ENCODE results near the gene SLC12A8. TPM values are rescaled to one million over a fixed set of nuclear protein-coding genes. Genes with fewer than 3 reads are reported as not detected.

Gene SLC12A8
- total and polyA plus RNA-seq, 5 donors from 2014 or later: not detected

DNA sequence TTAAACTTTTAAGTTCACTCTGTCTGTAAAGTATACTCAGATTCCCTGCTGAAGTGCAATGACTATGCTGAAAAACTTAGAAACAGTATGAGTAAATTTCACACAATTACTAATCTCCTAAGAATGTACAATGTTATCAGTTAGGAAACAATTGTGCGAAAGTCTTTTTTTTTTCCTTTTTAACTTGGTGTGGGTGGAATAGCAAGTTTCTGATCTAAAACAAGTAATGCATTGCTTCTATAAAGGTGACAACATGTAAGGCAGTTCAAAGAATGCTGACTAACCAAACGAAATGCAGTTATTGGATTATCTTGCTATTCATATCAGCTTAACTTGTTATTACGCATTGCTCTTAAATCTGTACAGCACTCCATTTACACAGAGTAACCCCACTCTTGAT is 19.3 kb upstream of the SLC12A8 start:
- Histone ChIP-seq H3K27me3 (ENCODE audit: control insufficient read depth, insufficient read depth, low read length) (no peaks in the 10 kb centered on the region), H3K4me3 (ENCODE audit: low read depth, low read length) (no peak overlapping the region), H3K27ac (ENCODE audit: insufficient read depth, low read length, poor library complexity, severe bottlenecking) (no peak overlapping the region), H3K4me1 (ENCODE audit: control insufficient read depth, insufficient read depth, low read length, poor library complexity, severe bottlenecking) (no peaks in the 10 kb centered on the region), H3K9me3 (ENCODE audit: control insufficient read depth in 2 of 2, low read length in 2 of 2) (no peaks in the 10 kb centered on the region), H3K36me3 (ENCODE audit: control insufficient read depth, insufficient read depth, low read length) (peaks cover 41% of the 10 kb centered on the region)
- Mint-ChIP-seq H3K36me3 (peaks cover 41% of the 10 kb centered on the region), H3K4me1 (peaks cover 0 to 7% (median 1%) of the 10 kb centered on the region in 4 donors), H3K9me3 (peaks cover 0 to 8% (median 2%) of the 10 kb centered on the region in 7 donors), H3K4me3 (no peak overlapping the region), H3K27me3 (no peaks in the 10 kb centered on the region), H3K27ac (no peak overlapping the region)
- no peak for ATAC-seq (ENCODE audit: low read depth in 2 of 2)
- DNase-seq: no peak

DNA sequence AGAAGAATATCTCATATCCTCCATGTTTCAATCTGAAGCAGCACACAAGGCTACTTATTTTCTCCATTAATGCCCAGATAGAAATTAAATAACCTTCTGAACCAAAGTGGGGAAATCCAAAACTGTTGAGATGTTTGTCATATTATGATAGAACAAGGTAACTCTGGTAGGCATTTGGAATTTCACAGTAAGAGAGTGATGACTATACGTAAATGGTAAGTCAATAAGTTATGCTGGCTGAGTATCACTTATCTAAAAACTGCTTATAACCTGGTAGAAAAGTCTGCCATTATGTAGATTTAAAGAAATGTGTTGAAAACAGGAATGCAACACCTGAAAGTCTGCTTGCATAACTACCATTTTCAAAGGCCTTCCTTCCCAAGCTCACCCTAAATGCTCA is 17.2 kb upstream of the SLC12A8 start:
- Mint-ChIP-seq H3K27ac (no peak overlapping the region), H3K27me3 (no peaks in the 10 kb centered on the region), H3K36me3 (peaks cover 32% of the 10 kb centered on the region), H3K9me3 (no peaks in the 10 kb centered on the region), H3K4me1 (peaks cover 0 to 3% (median 1%) of the 10 kb centered on the region in 4 donors), H3K4me3 (no peak overlapping the region)
- Histone ChIP-seq H3K4me1 (ENCODE audit: control insufficient read depth, insufficient read depth, low read length, poor library complexity, severe bottlenecking) (no peaks in the 10 kb centered on the region), H3K27me3 (ENCODE audit: control insufficient read depth, insufficient read depth, low read length) (no peaks in the 10 kb centered on the region), H3K4me3 (ENCODE audit: low read depth, low read length) (no peak overlapping the region), H3K36me3 (ENCODE audit: control insufficient read depth, insufficient read depth, low read length) (peaks cover 33% of the 10 kb centered on the region), H3K9me3 (ENCODE audit: control insufficient read depth in 2 of 2, low read length in 2 of 2) (no peaks in the 10 kb centered on the region), H3K27ac (ENCODE audit: insufficient read depth, low read length, poor library complexity, severe bottlenecking) (no peak overlapping the region)
- ATAC-seq (ENCODE audit: low read depth in 2 of 2): no peak
- no peak for DNase-seq

GRCh38 chr3:125229168-125229567 is 16.6 kb upstream of the SLC12A8 start:
- H3K4me3 ChIP-seq (ENCODE audit: low read depth, low read length): no peak overlapping the region
- H3K36me3 Mint-ChIP-seq: peaks cover 32% of the 10 kb centered on the region
- H3K27ac ChIP-seq (ENCODE audit: insufficient read depth, low read length, poor library complexity, severe bottlenecking): no peak overlapping the region
- peaks cover 33% of the 10 kb centered on the region for H3K36me3 ChIP-seq (ENCODE audit: control insufficient read depth, insufficient read depth, low read length)
- no peaks in the 10 kb centered on the region for H3K9me3 ChIP-seq (ENCODE audit: control insufficient read depth in 2 of 2, low read length in 2 of 2)
- DNase-seq (no peak), ATAC-seq (ENCODE audit: low read depth in 2 of 2) (no peak)
- H3K4me1 Mint-ChIP-seq: peaks cover 0 to 4% (median 1%) of the 10 kb centered on the region in 4 donors
- H3K27ac Mint-ChIP-seq: no peak overlapping the region
- no peak overlapping the region for H3K4me3 Mint-ChIP-seq
- H3K4me1 ChIP-seq (ENCODE audit: control insufficient read depth, insufficient read depth, low read length, poor library complexity, severe bottlenecking): no peaks in the 10 kb centered on the region
- no peaks in the 10 kb centered on the region for H3K27me3 ChIP-seq (ENCODE audit: control insufficient read depth, insufficient read depth, low read length)
- H3K27me3 Mint-ChIP-seq: no peaks in the 10 kb centered on the region
- H3K9me3 Mint-ChIP-seq: no peaks in the 10 kb centered on the region

DNA sequence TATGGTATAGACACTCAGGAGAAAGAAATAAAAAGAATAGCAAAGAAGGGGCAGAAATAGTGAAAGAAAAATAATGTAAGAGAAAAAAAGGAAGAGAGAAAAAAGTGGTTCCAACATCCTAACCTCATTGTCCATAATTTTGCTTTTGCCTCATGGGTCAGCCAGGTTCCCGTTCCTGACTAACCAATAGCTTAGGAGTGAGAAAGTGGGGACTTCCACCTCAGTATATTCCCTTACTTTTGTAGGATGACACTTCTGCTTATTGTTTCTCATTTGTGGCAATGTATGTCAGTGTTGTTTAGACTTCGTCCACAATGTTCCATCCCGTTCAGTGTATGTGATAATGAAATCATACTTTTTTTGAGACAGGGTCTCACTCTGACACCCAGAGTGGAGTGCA is 9.3 kb upstream of the SLC12A8 start:
- Histone ChIP-seq H3K9me3 (ENCODE audit: control insufficient read depth in 2 of 2, low read length in 2 of 2) (no peaks in the 10 kb centered on the region), H3K27me3 (ENCODE audit: control insufficient read depth, insufficient read depth, low read length) (no peaks in the 10 kb centered on the region), H3K4me1 (ENCODE audit: control insufficient read depth, insufficient read depth, low read length, poor library complexity, severe bottlenecking) (no peaks in the 10 kb centered on the region), H3K36me3 (ENCODE audit: control insufficient read depth, insufficient read depth, low read length) (no peaks in the 10 kb centered on the region), H3K4me3 (ENCODE audit: low read depth, low read length) (no peak overlapping the region), H3K27ac (ENCODE audit: insufficient read depth, low read length, poor library complexity, severe bottlenecking) (no peak overlapping the region)
- Mint-ChIP-seq H3K9me3 (no peaks in the 10 kb centered on the region), H3K4me3 (no peak overlapping the region), H3K36me3 (no peaks in the 10 kb centered on the region), H3K27me3 (no peaks in the 10 kb centered on the region), H3K27ac (no peak overlapping the region), H3K4me1 (peaks cover 0 to 6% (median 4%) of the 10 kb centered on the region in 4 donors)
- no peak for DNase-seq
- ATAC-seq (ENCODE audit: low read depth in 2 of 2): no peak

- H3K27ac Mint-ChIP-seq: peak overlapping the region in 1 of 3 donors; percentile 79
- H3K36me3 ChIP-seq (ENCODE audit: control insufficient read depth, insufficient read depth, low read length): no peaks in the 10 kb centered on the region
- ATAC-seq (ENCODE audit: low read depth in 2 of 2): no peak
- no peaks in the 10 kb centered on the region for H3K4me1 ChIP-seq (ENCODE audit: control insufficient read depth, insufficient read depth, low read length, poor library complexity, severe bottlenecking)
- H3K27me3 ChIP-seq (ENCODE audit: control insufficient read depth, insufficient read depth, low read length): no peaks in the 10 kb centered on the region
- H3K9me3 ChIP-seq (ENCODE audit: control insufficient read depth in 2 of 2, low read length in 2 of 2): no peaks in the 10 kb centered on the region
- H3K36me3 Mint-ChIP-seq: no peaks in the 10 kb centered on the region
- H3K27ac ChIP-seq (ENCODE audit: insufficient read depth, low read length, poor library complexity, severe bottlenecking): no peak overlapping the region
- no peak overlapping the region for H3K4me3 ChIP-seq (ENCODE audit: low read depth, low read length)
- DNase-seq: no peak
- H3K9me3 Mint-ChIP-seq: no peaks in the 10 kb centered on the region
- H3K4me1 Mint-ChIP-seq: peaks cover 0 to 6% (median 4%) of the 10 kb centered on the region in 4 donors
- H3K27me3 Mint-ChIP-seq: no peaks in the 10 kb centered on the region
- no peak overlapping the region for H3K4me3 Mint-ChIP-seq
Measured at GRCh38 chr3:125220727-125221429, 8.3 kb upstream of the SLC12A8 start.

DNA sequence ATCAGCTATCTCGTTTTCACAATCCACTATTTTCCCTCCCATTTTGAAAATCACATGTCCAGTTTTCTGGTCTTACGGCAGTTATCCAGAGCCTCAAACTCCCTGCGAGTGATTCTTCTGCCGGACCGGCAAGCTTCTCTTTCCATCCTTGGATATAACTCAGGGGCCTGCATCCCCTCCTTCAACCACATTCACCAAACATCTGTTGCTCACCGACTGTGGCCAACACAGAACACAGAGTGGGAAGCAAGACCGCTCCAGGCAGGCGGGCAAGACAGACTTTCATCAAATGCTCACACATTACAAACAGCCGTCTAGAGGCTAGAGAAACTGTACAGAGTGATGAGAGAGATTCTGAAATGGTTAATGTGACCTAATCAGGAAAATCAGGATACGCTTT is 7.6 kb upstream of the SLC12A8 start:
- H3K4me3 Mint-ChIP-seq: peak overlapping the region in 1 of 4 donors; percentile 35
- no peaks in the 10 kb centered on the region for H3K9me3 Mint-ChIP-seq
- H3K4me1 ChIP-seq (ENCODE audit: control insufficient read depth, insufficient read depth, low read length, poor library complexity, severe bottlenecking): no peaks in the 10 kb centered on the region

GRCh38 chr3:125219261-125219701 is 6.7 kb upstream of the SLC12A8 start:
- H3K27me3 Mint-ChIP-seq: peaks cover 12% of the 10 kb centered on the region
- H3K27ac ChIP-seq (ENCODE audit: insufficient read depth, low read length, poor library complexity, severe bottlenecking): no peak overlapping the region
- peaks cover 3% of the 10 kb centered on the region for H3K27me3 ChIP-seq (ENCODE audit: control insufficient read depth, insufficient read depth, low read length)
- peaks cover 5 to 14% (median 9%) of the 10 kb centered on the region in 4 donors for H3K4me1 Mint-ChIP-seq
- peaks cover 0 to 3% (median 0%) of the 10 kb centered on the region in 7 donors for H3K9me3 Mint-ChIP-seq
- ATAC-seq (ENCODE audit: low read depth in 2 of 2) (no peak), DNase-seq (no peak)
- no peaks in the 10 kb centered on the region for H3K36me3 ChIP-seq (ENCODE audit: control insufficient read depth, insufficient read depth, low read length)
- no peaks in the 10 kb centered on the region for H3K9me3 ChIP-seq (ENCODE audit: control insufficient read depth in 2 of 2, low read length in 2 of 2)
- H3K27ac Mint-ChIP-seq: no peak overlapping the region
- H3K4me1 ChIP-seq (ENCODE audit: control insufficient read depth, insufficient read depth, low read length, poor library complexity, severe bottlenecking): no peaks in the 10 kb centered on the region
- no peak overlapping the region for H3K4me3 ChIP-seq (ENCODE audit: low read depth, low read length)
- H3K4me3 Mint-ChIP-seq: no peak overlapping the region
- H3K36me3 Mint-ChIP-seq: no peaks in the 10 kb centered on the region

More for the DNA sequence above, 7.6 kb upstream of the SLC12A8 start:
- DNase-seq (no peak), ATAC-seq (ENCODE audit: low read depth in 2 of 2) (no peak)
- Histone ChIP-seq H3K27ac (ENCODE audit: insufficient read depth, low read length, poor library complexity, severe bottlenecking) (no peak overlapping the region), H3K36me3 (ENCODE audit: control insufficient read depth, insufficient read depth, low read length) (no peaks in the 10 kb centered on the region), H3K4me3 (ENCODE audit: low read depth, low read length) (no peak overlapping the region), H3K9me3 (ENCODE audit: control insufficient read depth in 2 of 2, low read length in 2 of 2) (no peaks in the 10 kb centered on the region), H3K27me3 (ENCODE audit: control insufficient read depth, insufficient read depth, low read length) (no peaks in the 10 kb centered on the region)
- Mint-ChIP-seq H3K27ac (peak overlapping the region in 2 of 3 donors; percentile 15 to 34), H3K36me3 (no peaks in the 10 kb centered on the region), H3K4me1 (peaks cover 0 to 6% (median 4%) of the 10 kb centered on the region in 4 donors), H3K27me3 (peaks cover 3% of the 10 kb centered on the region)

GRCh38 chr3:125214738-125215137 is 2.2 kb upstream of the SLC12A8 start:
- Mint-ChIP-seq H3K36me3 (no peaks in the 10 kb centered on the region), H3K27me3 (peaks cover 50% of the 10 kb centered on the region), H3K9me3 (peaks cover 0 to 5% (median 0%) of the 10 kb centered on the region in 7 donors), H3K4me1 (peaks cover 3 to 18% (median 8%) of the 10 kb centered on the region in 4 donors), H3K4me3 (peak overlapping the region in 1 of 4 donors; percentile 82), H3K27ac (no peak overlapping the region)
- H3K36me3 ChIP-seq (ENCODE audit: control insufficient read depth, insufficient read depth, low read length): no peaks in the 10 kb centered on the region
- H3K27me3 ChIP-seq (ENCODE audit: control insufficient read depth, insufficient read depth, low read length): peaks cover 30% of the 10 kb centered on the region
- no peaks in the 10 kb centered on the region for H3K9me3 ChIP-seq (ENCODE audit: control insufficient read depth in 2 of 2, low read length in 2 of 2)
- peaks cover 9% of the 10 kb centered on the region for H3K4me1 ChIP-seq (ENCODE audit: control insufficient read depth, insufficient read depth, low read length, poor library complexity, severe bottlenecking)
- no peak overlapping the region for H3K27ac ChIP-seq (ENCODE audit: insufficient read depth, low read length, poor library complexity, severe bottlenecking)
- peak in 1 of 2 donors; percentile 40 for ATAC-seq (ENCODE audit: low read depth in 2 of 2)
- peak in 1 of 3 donors; percentile 23 for DNase-seq
- no peak overlapping the region for H3K4me3 ChIP-seq (ENCODE audit: low read depth, low read length)

Measured in CD4-positive, CD25-positive, alpha-beta regulatory T cell (primary cell).